ENCODE measurements around the gene VPS25.
A peak's percentile ranks its signal among the peaks of the same experiment; 100 is the strongest.
"Not testable (repeated sequence)": the region's sequence is repeated elsewhere in the genome, so short reads cannot be mapped to it uniquely, and the experiment has no call there.

The VPS25 gene

DNA sequence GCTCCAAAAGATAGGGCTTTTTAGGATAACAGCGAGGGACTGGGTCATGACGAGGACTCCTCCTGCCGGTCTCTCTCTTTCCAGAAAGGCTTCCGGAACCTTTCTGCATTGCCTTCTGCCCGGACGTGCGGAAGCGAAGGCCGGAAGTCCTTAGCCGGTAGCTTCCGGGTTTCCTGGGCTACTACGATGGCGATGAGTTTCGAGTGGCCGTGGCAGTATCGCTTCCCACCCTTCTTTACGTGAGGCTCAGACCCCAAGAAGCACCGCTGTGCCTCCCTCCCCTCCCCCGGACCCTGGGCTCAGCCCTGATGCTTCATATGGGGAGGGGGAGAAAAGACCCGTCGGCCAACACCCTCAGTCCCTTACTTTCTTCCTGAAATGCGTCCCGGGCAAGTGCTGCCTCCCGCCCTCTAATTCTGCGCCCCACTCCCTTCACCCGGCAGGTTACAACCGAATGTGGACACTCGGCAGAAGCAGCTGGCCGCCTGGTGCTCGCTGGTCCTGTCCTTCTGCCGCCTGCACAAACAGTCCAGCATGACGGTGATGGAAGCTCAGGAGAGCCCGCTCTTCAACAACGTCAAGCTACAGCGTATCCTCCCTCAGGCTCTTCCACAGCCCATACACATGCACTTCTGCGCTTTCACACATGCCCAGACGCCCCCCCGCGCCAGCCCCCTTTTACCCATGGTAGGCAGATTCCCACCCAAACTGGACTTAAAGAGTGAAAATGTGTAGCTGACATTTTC is at the start of gene VPS25:
Gene VPS25, plus strand, starts transcription at position 160 of the 746 bp plus-strand sequence. Its CDS starts 27 bp downstream, at position 187.
- DNase-seq (ENCODE audit: low read depth): peak; percentile 94

DNA sequence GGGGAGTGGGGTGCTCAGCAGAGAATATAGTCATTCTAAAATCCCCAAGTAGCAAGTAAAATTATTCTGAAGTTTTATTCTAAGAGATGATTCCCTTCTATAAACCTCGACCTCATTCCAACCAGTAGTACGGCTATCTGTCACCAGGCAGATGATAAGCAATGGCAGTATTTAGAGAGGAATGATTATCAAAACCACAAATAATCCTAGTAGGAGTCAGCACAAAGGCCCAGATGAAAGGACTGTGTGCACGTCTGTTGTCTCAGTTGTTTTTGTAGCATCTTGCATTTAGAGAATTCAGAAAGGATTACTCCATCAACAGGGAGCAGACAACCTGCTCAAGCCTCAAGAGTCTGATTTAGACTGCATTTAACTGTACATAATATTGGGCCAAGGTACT is 49.6 kb upstream of the VPS25 start:
- no peak for DNase-seq (ENCODE audit: low read depth)

DNA sequence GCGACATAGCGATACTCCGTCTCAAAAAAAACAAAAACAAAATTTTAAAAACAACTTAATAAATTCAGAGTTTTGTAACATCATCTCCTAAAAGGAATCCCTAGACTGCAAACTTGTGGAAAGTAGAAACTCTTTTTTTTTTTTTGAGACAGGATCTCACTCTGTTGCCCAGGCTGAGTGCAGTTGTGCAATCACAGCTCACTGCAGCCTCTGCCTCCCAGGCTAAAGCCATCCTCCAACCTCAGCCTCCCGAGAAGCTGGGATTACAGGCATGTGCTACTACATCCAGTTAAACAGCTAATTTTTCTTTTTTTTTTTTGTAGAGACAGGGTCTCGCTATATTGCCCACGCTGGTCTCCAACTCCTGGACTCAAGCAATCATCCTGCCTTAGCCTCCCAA is 48.1 kb upstream of the VPS25 start:
- DNase-seq (ENCODE audit: low read depth): no peak

DNA sequence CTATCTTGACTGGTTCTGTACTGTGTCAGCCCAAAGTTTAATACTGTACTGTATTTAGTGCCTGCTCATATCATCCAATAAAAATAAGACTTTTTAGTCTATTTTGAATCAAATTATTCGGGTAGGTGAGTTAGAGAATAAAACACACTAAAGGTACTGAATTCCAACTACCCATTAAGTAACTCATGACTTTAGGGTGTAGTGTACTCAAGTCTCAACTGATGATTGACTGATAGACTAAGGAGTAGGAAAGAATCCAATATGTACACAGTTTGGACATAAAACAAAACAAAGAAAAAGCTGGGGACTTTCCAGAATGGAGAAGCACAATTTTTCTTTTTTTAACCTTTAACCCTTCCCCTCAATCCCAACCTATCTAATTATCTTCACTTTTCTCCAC is 32.5 kb upstream of the VPS25 start:
- DNase-seq (ENCODE audit: low read depth): no peak

DNA sequence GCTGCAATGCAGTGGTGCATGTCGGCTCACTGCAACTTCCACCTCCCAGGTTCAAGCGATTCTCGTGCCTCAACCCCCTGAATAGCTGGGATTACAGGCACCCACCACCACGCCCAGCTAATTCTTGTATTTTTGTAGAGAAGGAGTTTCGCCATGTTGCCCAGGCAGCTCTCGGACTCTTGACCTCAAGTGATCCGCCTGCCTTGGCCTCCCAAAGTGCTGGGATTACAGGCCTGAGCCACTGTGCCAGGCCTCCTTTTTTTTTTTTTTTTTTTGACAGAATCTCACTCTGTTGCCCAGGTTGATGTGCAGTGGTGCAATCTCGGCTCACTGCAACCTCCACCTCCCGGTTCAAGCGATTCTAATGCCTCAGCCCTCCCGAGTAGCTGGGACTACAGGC is 30.3 kb upstream of the VPS25 start:
- DNase-seq (ENCODE audit: low read depth): not testable (repeated sequence)

DNA sequence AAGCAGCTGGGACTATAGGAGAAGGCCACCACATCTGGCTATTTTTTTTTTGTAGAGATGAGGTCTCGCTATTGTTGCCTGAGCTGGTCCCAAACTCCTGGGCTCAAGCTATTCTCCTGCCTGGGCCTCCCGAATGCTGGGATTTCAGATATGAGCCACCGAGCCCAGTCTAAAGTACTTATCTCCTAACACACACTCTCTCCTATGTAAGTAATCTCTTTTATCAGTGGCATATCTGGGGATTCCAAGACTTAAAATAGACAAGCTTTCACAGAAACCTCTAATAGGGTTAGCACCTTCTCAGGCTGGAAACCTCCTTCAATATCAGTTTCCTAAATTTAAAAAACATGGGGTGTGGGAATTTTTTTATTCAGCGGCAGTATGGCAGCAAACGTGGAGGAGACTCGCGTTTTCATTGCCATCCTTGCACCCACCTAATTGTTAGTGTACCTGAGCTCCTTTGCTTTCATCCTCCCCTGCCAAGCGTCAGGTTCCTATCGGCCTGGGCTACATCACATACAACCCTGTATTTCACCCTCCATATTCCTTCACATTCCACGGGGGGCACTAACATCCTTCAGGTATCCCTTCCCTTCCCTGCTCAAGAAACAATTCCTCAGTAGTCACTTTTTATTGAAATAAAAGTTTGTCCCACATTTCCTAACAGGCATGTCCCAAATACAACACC is 29.5 kb upstream of the VPS25 start:
- DNase-seq (ENCODE audit: low read depth): no peak

DNA sequence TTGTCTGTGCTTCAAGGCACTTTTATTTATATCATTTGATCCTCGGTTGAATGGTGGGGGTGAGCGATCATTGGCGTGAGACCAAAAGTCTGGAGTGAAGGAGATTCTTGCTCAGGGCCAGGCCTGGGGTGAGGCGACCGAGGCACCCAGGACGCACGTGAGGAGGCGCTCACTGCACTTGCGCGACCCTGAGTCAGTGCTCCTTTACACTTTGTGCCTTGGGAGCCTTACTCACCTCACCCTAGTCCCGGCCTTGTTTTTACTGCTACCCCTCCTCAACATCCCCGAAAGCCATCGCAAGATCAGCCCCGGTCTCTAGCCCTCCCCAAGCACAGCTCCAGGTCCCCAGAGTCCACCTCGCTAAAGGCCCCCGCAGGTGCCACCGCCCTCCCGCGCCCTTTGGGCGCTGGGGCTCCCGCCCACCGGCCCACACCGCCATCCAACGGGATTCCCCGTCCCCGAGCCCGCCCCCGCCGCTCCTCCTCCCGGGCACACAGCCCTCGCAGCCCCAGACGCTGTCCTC is 28.9 kb upstream of the VPS25 start:
- DNase-seq (ENCODE audit: low read depth): peak; percentile 85

DNA sequence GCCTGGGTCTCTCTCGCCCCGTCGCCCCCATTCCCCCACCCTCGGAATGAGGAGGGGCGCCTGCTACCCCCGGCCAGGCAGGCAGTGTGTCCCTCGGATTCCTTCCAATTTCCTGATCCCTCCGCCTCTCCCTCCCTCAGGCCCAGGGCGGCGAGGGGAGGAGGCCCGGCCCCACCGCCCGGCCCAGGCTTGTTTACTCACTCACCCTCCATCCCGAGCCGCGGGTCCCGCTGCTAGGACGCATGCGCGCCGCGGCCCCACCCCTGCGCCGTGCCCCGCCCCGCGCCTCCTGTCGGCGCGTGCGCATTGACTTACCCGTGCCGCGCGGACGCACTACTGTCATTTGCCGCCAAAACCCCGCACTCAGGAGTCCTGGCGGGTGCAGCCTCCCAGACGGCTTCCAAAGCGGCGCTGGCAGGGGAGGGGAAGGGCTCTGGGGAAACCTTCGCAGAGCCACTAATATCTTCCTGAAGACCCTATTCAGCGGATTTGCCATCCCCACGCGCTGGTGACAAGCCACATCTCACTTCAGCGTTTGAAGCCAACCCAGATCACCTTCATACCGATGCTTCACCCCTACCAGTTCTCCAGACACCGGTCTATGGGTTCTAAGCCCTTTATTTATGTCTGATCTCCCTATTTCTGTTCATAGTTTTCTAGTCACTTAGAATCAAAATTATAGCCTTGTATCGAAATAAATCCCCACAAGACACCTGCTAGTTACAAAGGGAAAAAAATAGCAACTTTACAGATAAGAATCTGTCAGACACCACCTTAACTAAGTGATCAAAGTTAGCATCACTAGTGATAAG is 28.2 kb upstream of the VPS25 start, which contains the start of gene EZH1:
Gene EZH1, minus strand, starts transcription at position 235 of the 812 bp plus-strand sequence. CDS start 16,099 bp downstream, outside the sequence.
- DNase-seq (ENCODE audit: low read depth): peak; percentile 96

DNA sequence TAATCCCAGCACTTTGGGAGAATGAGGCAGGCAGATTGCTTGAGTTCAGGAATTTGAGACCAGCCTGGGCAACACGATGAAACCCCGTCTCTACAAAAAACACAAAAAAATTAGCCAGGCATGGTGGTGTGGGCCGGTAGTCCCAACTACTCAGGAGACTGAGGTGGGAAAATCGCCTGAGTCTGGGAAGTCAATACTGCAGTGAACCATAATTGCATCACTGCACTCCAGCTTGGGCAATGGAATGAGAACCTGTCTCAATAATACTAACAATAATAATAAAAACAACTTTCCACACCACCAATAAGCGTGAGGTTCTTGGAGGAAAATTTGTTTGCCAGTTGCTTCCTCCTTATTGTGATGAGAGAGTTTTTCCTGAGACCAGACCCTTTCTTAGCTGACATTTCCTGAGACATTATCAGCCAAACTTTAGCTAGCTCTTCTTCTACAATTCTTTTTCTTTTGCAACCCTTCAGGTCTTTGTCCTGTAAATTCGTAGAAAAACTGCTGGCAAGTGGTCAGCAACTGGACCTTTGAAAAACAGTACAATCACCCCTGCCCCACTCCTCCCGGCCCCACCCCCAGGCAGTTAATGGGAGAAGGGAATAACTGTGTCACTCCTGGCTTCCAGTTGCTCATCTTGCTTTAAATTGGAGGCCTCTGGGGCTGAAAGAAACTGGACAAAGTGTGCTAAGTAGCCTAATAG is 24.9 kb upstream of the VPS25 start:
- DNase-seq (ENCODE audit: low read depth): no peak

DNA sequence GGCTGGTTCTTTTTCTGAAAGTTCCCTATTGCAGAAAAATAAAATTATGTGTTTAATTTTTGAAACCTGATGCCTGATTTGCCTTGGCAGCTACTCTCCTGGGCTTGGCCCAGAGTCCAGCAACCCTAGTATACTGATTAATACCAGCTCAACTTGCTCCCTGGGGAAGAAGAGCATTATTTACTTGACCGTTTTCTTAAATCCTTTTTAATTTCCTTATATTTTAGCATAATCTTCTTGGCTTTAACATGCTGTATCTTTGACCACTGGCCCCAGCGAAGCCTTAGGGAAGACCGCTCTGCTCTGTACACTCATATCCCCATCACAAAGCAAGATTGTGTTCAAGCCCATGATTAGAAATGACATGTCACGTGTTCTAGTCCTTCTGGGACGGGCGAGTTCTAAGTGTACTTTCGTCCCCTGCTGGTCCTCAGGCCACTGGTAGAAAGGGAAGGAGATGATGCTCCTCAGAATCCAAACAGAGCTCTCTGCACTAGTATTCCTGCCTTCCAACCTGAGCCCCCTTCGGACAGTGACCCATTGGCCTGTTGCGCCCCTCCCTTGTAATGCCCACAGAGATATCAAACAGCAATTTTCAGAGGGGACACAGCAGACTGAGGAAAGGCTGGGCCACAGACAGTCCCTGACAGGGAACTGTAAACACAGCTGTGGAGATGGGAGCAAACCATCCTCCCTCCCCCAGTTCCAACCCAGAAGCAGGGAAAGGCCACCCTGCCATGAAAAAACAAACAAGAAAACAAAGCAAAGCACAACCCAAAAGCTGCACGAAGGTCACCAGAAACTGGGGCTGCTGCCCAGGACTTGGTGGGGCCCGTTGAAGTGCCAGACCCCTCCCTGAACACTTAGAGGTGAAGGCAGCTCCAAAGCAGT is 24.1 kb upstream of the VPS25 start:
- DNase-seq (ENCODE audit: low read depth): no peak

DNA sequence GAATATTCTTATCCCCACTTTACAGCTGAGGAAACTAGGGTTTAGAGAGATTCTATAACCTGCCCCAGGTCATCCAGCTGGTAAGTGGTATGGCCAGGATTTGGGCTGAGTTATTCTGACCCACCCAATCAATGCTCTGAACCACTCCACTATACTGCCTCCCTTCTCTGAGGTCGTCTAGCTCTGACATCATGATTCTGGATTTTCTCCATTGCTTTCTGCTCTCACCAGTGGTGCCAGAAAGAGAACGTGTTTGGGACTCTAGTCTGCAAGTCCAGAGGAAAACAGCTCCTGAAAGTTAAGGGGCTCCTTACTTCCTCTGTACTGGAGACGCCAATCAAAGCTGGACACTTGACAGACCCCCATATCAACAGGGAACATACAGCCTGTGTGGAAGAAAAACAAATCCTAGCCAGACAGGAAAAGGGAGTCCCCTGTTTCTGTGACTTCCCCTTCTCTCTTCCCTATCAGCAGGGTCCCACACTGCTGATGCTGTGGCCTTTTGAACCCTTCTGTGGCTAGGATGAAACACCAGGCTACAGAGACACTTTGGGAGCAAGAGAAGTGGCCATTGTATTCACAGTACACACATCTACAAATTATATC is 22.4 kb upstream of the VPS25 start:
- no peak for DNase-seq (ENCODE audit: low read depth)

DNA sequence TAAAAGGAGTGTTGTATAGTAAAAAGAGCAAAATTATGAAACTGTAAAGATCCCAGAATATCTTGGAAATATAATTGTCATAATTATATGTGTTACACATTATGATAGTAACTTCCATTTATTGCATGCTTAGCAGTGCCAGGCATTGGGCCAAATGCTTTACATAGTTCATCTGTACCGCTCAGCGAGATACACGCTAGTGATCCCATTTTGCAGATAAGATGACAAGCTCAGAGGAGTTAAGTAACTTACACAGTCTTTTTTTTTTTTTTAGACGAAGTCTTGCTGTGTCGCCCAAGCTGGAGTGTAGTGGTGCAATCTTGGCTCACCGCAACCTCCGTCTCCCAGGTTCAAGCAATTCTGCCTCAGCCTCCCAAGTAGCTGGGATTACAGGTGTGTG is 21.6 kb upstream of the VPS25 start:
- DNase-seq (ENCODE audit: low read depth): no peak

DNA sequence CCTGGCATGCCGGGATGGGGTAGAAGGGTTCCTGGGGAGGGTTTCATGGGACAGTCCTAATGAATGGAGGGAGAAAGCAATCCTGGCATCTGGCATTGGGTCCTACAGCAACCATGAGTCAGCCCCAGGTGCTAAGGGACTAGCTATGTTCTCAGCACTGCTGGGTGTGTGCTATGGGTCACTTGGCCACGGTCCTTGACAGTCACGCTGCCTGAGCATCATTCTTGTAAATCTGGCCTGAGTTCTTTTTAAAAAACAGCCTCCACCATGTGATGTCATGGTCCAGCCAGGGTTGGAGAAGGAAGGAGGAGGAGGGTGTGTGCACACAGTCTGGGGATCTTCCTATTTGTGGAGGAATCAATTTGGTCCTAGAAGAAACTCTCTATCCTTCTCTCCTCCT is 18.5 kb upstream of the VPS25 start:
- peak; percentile 23 for DNase-seq (ENCODE audit: low read depth)

DNA sequence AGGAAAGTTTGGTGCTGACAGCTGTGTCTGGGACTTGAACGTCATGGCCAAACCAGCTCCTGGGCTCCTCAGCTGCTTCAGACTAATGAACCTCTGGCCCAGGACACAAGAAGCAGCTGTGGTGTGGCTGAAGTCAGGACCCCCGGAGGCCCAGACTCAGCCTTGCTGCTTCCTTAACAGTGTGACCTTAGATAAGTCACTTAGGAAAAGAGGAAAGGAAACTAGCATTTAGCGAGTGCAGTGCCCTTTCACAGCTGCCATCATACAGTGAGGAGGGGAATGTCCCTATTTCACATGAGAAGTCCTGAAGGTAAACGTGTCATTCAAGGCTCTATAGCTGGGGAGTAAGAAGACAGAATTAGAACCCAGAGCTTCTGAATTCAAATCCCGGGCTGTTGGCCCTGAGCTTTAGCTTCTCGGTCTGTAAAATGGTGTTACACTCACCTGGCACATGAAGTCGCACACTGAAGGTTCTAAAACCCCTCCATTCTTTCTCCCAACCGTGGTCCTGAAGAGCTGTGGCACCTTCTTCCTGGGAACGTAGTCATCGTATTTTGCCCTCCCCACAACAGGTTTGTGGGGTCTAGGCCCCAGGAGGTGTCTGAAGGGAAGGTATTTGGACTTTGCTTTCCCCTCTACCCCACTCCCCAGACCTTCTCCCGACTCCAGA is 13.1 kb upstream of the VPS25 start:
- DNase-seq (ENCODE audit: low read depth): no peak

DNA sequence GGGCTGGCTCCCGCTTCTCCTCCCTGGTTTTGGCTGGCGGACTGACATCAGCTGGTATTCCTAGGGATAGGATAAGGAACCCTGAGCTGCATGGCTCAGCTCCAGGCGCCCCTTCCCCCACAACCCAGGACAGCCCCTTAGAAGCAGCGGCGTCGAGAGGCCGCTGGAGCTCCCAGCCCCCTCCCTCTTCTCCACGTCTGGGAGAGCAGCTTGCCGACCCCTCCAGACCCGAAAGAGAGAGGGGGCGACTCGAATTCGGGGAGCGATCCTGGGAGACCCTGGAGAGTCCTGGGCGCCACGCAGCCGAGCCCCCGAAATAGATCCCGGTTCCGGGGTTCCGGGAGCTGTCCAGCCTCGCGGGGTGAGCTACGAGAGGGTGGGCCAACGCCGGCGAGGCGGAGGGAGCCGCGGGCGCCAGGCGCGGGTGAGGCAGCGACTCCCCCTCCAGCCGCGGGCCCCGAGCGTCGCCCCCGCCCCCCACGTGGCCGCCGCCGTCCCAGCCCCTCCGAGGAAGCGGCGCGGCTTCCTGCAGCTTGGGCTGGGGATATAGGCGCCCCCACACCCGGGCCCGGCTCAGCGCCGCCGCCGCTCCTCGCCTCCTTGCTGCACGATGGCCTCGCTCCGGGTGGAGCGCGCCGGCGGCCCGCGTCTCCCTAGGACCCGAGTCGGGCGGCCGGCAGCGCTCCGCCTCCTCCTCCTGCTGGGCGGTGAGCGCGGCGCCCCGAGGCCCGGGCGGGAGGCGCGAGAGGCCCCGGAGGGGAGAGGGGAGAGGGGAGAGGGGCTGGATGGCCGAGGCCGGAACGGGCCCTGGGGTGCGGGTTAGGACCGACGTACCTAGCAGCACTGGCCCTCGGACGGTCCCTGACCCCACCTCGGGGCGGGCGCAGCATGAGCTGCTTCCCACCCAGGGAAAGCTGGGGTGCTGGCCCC is 12.3 kb upstream of the VPS25 start, which contains the start of gene RAMP2:
Gene RAMP2, plus strand, starts transcription at position 576 of the 930 bp plus-strand sequence. Its CDS starts 35 bp downstream, at position 611.
- peak; percentile 48 for DNase-seq (ENCODE audit: low read depth)

DNA sequence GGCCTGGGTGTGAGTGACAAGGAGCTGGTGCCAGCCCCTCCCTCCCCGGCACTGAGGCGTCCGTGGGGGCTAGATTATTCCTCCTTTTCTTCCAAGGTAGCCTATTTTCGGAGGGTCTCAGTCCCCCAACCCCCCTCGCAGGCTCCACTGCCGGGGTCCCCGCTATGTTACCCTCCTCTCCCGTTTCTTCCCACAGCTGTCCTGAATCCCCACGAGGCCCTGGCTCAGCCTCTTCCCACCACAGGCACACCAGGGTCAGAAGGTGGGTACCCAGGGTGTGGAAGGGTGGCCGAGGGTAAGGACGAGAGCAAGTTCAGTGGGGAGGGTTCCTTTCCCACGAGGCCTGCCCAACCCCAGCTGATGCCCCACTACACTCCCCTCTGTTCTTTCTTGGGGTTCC is 11.6 kb upstream of the VPS25 start:
- DNase-seq (ENCODE audit: low read depth): no peak

DNA sequence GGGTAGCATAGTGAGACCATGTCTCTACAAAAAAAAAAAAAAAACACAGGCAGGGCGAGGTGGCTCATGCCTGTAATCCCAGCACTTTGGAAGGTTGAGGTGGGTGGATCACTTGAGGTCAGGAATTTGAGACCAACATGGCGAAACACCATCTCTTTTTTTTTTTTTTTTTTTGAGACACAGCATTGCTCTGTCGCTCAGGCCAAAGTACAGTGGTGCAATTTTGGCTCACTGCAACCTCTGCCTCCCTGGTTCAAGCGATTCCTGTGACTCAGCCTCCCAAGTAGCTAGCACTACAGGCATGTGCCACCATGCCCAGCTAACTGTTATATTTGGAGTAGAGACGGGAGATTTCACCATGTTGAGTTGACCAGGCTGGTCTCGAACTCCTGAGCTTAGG is 7.1 kb upstream of the VPS25 start:
- no peak for DNase-seq (ENCODE audit: low read depth)

DNA sequence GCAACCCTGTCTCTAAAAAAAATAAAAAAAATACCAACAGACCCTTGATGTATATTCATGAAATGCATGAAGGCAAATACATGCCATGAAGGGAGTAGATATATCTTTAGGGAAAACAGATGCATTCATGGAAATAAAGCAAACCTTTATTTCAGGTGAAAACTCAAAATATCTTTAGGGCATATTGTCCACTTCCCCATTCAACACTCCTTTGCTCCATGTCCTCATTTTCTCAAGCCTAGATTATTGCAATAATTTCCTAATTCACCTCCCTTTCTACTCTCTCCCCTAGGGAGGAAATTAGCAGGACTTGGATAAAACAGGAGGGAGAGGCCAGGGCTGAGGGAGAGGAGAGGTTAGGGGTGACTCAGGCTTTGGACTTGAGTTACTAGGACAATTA is 5.7 kb upstream of the VPS25 start:
- no peak for DNase-seq (ENCODE audit: low read depth)

Measured in ELR (cell line).